HCT116 (cell line): ENCODE results near the gene TADA2B. TPM values are rescaled to one million over a fixed set of nuclear protein-coding genes. Genes with fewer than 3 reads are reported as not detected.

ENCODE experiments used
- ATAC-seq: fragments of 200-7000 bp; cut with Tn5 transposase; 2 replicates; pipeline ENCODE4 v1.9.1; 2020; ENCODE audit warnings: mild to moderate bottlenecking, moderate library complexity
- BruUV-seq: library from RNA; stranded (reverse); fragments of 400-500 nt; replicated peaks from 2 replicates; lab custom pipeline; 2021; lab: Mats Ljungman, UMichigan
- CTCF ChIA-PET: fragments of 300-600 bp; sonication (Branson Sonifier 250); formaldehyde crosslinking; loops from one replicate; lab custom pipeline; 2021; ENCODE audit warnings: antibody characterized with exemption; lab: Charles Lee
- POLR2A ChIA-PET: fragments of 300-600, 350-600 bp; sonication (Branson Sonifier 250); formaldehyde crosslinking; loops from one replicate; lab custom pipeline; 2021; ENCODE audit warnings: antibody characterized with exemption; lab: Charles Lee
- RAD21 ChIA-PET, 2 experiments: fragments of 300-600 bp; sonication (Branson Sonifier 250); formaldehyde crosslinking; loops; one replicate each; lab custom pipeline; 2023; ENCODE audit warnings: low total read pairs in 2 of 2; ENCODE audit not compliant: uncharacterized antibody in 2 of 2, unreplicated experiment in 2 of 2, low non-redundant PET in 1 of 2; lab: Charles Lee
- DNase-seq: peaks from one replicate; pipeline ENCODE4 v3.0.0-alpha.2; 2010; ENCODE audit warnings: low read depth, low spot score
- H2AFZ ChIP-seq: fragments of 200-600 bp; shearing (Covaris generic), sonication (generic); 2 replicates; pipeline ENCODE4 v1.6.1; 2017; ENCODE audit warnings: low read depth, mixed run types, mixed read lengths, antibody characterized with exemption, low read length; ENCODE audit not compliant: poor library complexity, severe bottlenecking
- H3K27ac ChIP-seq: 2 replicates; pipeline ENCODE4 v1.5.1; 2012; ENCODE audit warnings: low read depth, low read length
- H3K27me3 ChIP-seq: fragments of 200-600 bp; sonication (generic); 2 replicates; pipeline ENCODE4 v1.6.1; 2016; ENCODE audit warnings: mixed run types, low read length, mixed read lengths; ENCODE audit not compliant: insufficient read depth
- H3K36me3 ChIP-seq, 2 experiments: fragments of 200-500 bp in 1 of 2; fragments of 200-600 bp in 1 of 2; sonication (Bioruptor generic) in 1 of 2; sonication (generic) in 1 of 2; 2 replicates each; pipeline versions ENCODE4 v1.5.1 to v1.6.1; 2014 to 2016; ENCODE audit warnings: low read length in 2 of 2, inconsistent platforms in 1 of 2, mixed read lengths in 1 of 2, mixed run types in 1 of 2; ENCODE audit not compliant: insufficient read depth in 2 of 2, control insufficient read depth in 1 of 2
- H3K4me1 ChIP-seq, 2 experiments: fragments of 200-600 bp in 1 of 2; sonication (generic) in 1 of 2; 2 replicates each; pipeline versions ENCODE4 v1.5.1 to v1.6.1; 2012 to 2017; ENCODE audit warnings: low read length in 2 of 2, inconsistent platforms in 1 of 2, mild to moderate bottlenecking in 1 of 2, mixed read lengths in 1 of 2, mixed run types in 1 of 2, moderate library complexity in 1 of 2; ENCODE audit not compliant: insufficient read depth in 2 of 2, control insufficient read depth in 1 of 2
- H3K4me2 ChIP-seq: fragments of 200-600 bp; sonication (generic); 2 replicates; pipeline ENCODE4 v1.6.1; 2017; ENCODE audit warnings: mixed run types, low read length, mixed read lengths
- H3K4me3 ChIP-seq, 2 experiments: fragments of 200-600 bp in 1 of 2; sonication (generic) in 1 of 2; replicated peaks in 1 of 2; 2 replicates each; pipeline ENCODE4 v1.5.1; 2011 to 2016; ENCODE audit warnings: low read length in 2 of 2, control low read depth in 1 of 2, low read depth in 1 of 2, mild to moderate bottlenecking in 1 of 2, mixed read lengths in 1 of 2, mixed run types in 1 of 2
- H3K79me2 ChIP-seq: fragments of 200-600 bp; sonication (generic); 2 replicates; pipeline ENCODE4 v1.6.1; 2017; ENCODE audit warnings: mild to moderate bottlenecking, mixed run types, low read length, moderate library complexity, mixed read lengths; ENCODE audit not compliant: insufficient read depth
- H3K9ac ChIP-seq: fragments of 200-600 bp; sonication (generic); 2 replicates; pipeline ENCODE4 v1.6.1; 2016; ENCODE audit warnings: low read length, mixed read lengths
- H3K9me2 ChIP-seq: fragments of 200-600 bp; sonication (generic), shearing (Covaris generic); 2 replicates; pipeline ENCODE4 v1.6.1; 2017; ENCODE audit warnings: mixed run types, mild to moderate bottlenecking, moderate library complexity; ENCODE audit not compliant: insufficient read depth
- H3K9me3 ChIP-seq, 2 experiments: fragments of 200-500 bp in 1 of 2; fragments of 200-600 bp in 1 of 2; sonication (Bioruptor generic) in 1 of 2; sonication (generic) in 1 of 2; 2 replicates each; pipeline ENCODE4 v1.6.1; 2014 to 2017; ENCODE audit warnings: low read length in 2 of 2, mixed read lengths in 2 of 2, inconsistent platforms in 1 of 2, low read depth in 1 of 2, mild to moderate bottlenecking in 1 of 2, mixed run types in 1 of 2, moderate library complexity in 1 of 2; ENCODE audit not compliant: control insufficient read depth in 1 of 2, insufficient read depth in 1 of 2
- H4K20me1 ChIP-seq: fragments of 200-600 bp; sonication (generic), shearing (Covaris generic); 2 replicates; pipeline ENCODE4 v1.6.1; 2017; ENCODE audit warnings: mixed run types, mild to moderate bottlenecking, moderate library complexity; ENCODE audit not compliant: insufficient read depth
- CTCF ChIP-seq, 3 experiments: fragments of 200-600 bp in 1 of 3; sonication (generic) in 1 of 3; IDR thresholded peaks in 2 of 3; conservative IDR thresholded peaks in 1 of 3; 2 replicates each; pipeline ENCODE4 v1.5.1; 2012 to 2017; ENCODE audit warnings: low read depth in 2 of 3, low read length in 2 of 3, antibody characterized with exemption in 1 of 3, borderline replicate concordance in 1 of 3, control low read depth in 1 of 3, mild to moderate bottlenecking in 1 of 3, mixed read lengths in 1 of 3, mixed run types in 1 of 3, moderate library complexity in 1 of 3; ENCODE audit not compliant: insufficient read depth in 1 of 3
- POLR2AphosphoS5 ChIP-seq: IDR thresholded peaks from 2 replicates; pipeline ENCODE4 v1.6.1; 2011; ENCODE audit warnings: mild to moderate bottlenecking, low read depth, low read length, moderate library complexity
- RAD21 ChIP-seq: IDR thresholded peaks from 2 replicates; pipeline ENCODE4 v1.6.1; 2012; ENCODE audit warnings: low read depth, mild to moderate bottlenecking
- TCF7L2 ChIP-seq: IDR thresholded peaks from 2 replicates; pipeline ENCODE4 v1.7.0; 2011; ENCODE audit warnings: borderline replicate concordance, inconsistent platforms; ENCODE audit not compliant: insufficient read depth, insufficient read length; ENCODE audit errors: extremely low read depth
- intact Hi-C: fragments of 100-400 bp; cut with micrococcal nuclease; formaldehyde crosslinking; loops from 2 replicates; pipeline ENCODE4 v1.10.0; 2022
- total RNA-seq: library from RNA; stranded (reverse); gene quantifications from one replicate; pipeline ENCODE4 v1.2.1, GENCODE V29; 2021; ENCODE audit not compliant: unreplicated experiment
- TF ChIP-seq, protein P1 (sequence below): IDR thresholded peaks from 2 replicates; pipeline ENCODE4 v1.6.1; 2011; ENCODE audit warnings: mild to moderate bottlenecking, low read length, moderate library complexity; ENCODE audit not compliant: insufficient replicate concordance; ENCODE audit errors: extremely low read depth

TADA2B gene
- total RNA-seq, 1 experiment from 2014 or later: 13.4 TPM

GRCh38 chr4:7037425-7037824 is 5.7 kb upstream of the TADA2B start:
- H3K4me3 ChIP-seq: no peak overlapping the region
- ChIA-PET POLR2A (no interaction called here), RAD21 (no interaction called here), CTCF (no interaction called here)
- H3K36me3 ChIP-seq: no peaks in the 10 kb centered on the region; a peak in 1 of 4 replicates
- H2AFZ ChIP-seq: no peak overlapping the region
- H3K27me3 ChIP-seq: no peaks in the 10 kb centered on the region
- no peaks in the 10 kb centered on the region for H4K20me1 ChIP-seq
- TF ChIP-seq TCF7L2 (peak; percentile 54), RAD21 (peak; percentile 35; the same call in 1 of the 2 replicates), POLR2AphosphoS5 (no peak), CTCF (IDR thresholded peaks at IDR 0.05 in 2 of 3, conservative IDR thresholded peaks at IDR 0.05 in 1 of 3; ENCODE audit: borderline replicate concordance in 1 of 3, insufficient read depth in 1 of 3, low read depth in 2 of 3, low read length in 2 of 3) (peak in 2 of 3 experiments; percentile 40 to 55; a peak in 4 of 6 replicates)
- TF ChIP-seq, protein P1, sequence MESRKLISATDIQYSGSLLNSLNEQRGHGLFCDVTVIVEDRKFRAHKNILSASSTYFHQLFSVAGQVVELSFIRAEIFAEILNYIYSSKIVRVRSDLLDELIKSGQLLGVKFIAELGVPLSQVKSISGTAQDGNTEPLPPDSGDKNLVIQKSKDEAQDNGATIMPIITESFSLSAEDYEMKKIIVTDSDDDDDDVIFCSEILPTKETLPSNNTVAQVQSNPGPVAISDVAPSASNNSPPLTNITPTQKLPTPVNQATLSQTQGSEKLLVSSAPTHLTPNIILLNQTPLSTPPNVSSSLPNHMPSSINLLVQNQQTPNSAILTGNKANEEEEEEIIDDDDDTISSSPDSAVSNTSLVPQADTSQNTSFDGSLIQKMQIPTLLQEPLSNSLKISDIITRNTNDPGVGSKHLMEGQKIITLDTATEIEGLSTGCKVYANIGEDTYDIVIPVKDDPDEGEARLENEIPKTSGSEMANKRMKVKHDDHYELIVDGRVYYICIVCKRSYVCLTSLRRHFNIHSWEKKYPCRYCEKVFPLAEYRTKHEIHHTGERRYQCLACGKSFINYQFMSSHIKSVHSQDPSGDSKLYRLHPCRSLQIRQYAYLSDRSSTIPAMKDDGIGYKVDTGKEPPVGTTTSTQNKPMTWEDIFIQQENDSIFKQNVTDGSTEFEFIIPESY: no peak
- H3K4me1 ChIP-seq: peaks cover 8 to 54% of the 10 kb centered on the region in 2 experiments
- intact Hi-C loops: no loop called here
- H3K27ac ChIP-seq: no peak overlapping the region
- H3K4me2 ChIP-seq: no peak overlapping the region
- H3K79me2 ChIP-seq: no peaks in the 10 kb centered on the region
- ATAC-seq (no peak; the same call in 1 of the 2 replicates), DNase-seq (no peak)
- no peaks in the 10 kb centered on the region for H3K9me2 ChIP-seq
- BruUV-seq: no TSS peak
- H3K9me3 ChIP-seq: no peaks in the 10 kb centered on the region
- no peak overlapping the region for H3K9ac ChIP-seq
